Measurements from ENCODE around the gene ENO1.

- TF ChIP-seq FOSL1 (IDR thresholded peaks at IDR 0.05; ENCODE audit: low read depth) (no peak), POLR2A (IDR thresholded peaks at IDR 0.05; ENCODE audit: borderline replicate concordance, extremely low read depth, insufficient read depth, insufficient read length) (no peak), POLR2AphosphoS5 (IDR thresholded peaks at IDR 0.05; ENCODE audit: low read depth, low read length) (no peak; the same call in 1 of the 2 replicates), MAX (IDR thresholded peaks at IDR 0.05) (no peak), CTCF (IDR thresholded peaks at IDR 0.05 in 2 of 3, conservative IDR thresholded peaks at IDR 0.05 in 1 of 3; ENCODE audit: borderline replicate concordance in 1 of 3, insufficient read depth in 1 of 3, low read depth in 2 of 3, low read length in 2 of 3) (no peak), REST (IDR thresholded peaks at IDR 0.05; ENCODE audit: low read depth) (no peak), SRF (IDR thresholded peaks at IDR 0.05; ENCODE audit: low read depth) (no peak), CEBPB (IDR thresholded peaks at IDR 0.05; ENCODE audit: low read depth) (no peak), EZH2 (IDR thresholded peaks at IDR 0.05) (no peak)
Observed at GRCh38 chr1:8873001-8873400, 5.5 kb downstream of the ENO1 start.

Data from HCT116 (cell line).